HG03565 (cell line): ENCODE results near the gene CEACAM16.
"Not testable (repeated sequence)": the region's sequence is repeated elsewhere in the genome, so short reads cannot be mapped to it uniquely, and the experiment has no call there.

Experiments
- ATAC-seq: cut with Tn5 transposase; IDR thresholded peaks from one replicate; pipeline ENCODE4 v1.9.1; 2021; ENCODE audit warnings: mild to moderate bottlenecking, moderate library complexity; ENCODE audit not compliant: unreplicated experiment

Gene CEACAM16

GRCh38 chr19:44702551-44703176, 3.7 kb downstream of the CEACAM16 start:
- ATAC-seq, result no peak

- ATAC-seq, result no peak
Observed at GRCh38 chr19:44703336-44704078, 4.6 kb downstream of the CEACAM16 start.

DNA sequence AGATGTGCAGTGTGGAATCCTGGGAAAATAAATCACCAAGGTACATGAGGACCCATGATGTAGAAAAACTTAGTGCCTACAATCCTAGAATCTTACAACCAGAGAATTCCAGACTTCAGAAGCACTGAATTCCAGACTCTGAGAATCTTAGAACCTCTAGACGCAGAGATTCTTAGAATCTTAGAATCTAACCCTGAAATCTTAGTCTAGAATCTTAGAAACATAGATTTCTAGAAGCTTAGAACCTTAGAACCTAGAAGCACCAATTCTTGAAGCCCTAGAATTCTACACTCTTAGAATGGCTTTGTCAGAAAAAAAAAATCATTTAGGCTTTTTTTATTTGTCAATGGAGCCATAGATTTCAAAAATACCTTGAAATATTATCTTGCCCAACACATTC, 6.0 kb downstream of the CEACAM16 start:
- no peak for ATAC-seq

GRCh38 chr19:44705502-44706010, 6.6 kb downstream of the CEACAM16 start:
- no peak for ATAC-seq

- no peak for ATAC-seq
Observed at GRCh38 chr19:44706506-44707236, 7.7 kb downstream of the CEACAM16 start.

- ATAC-seq, result no peak
Observed at GRCh38 chr19:44707794-44708193, 8.8 kb downstream of the CEACAM16 start.

DNA sequence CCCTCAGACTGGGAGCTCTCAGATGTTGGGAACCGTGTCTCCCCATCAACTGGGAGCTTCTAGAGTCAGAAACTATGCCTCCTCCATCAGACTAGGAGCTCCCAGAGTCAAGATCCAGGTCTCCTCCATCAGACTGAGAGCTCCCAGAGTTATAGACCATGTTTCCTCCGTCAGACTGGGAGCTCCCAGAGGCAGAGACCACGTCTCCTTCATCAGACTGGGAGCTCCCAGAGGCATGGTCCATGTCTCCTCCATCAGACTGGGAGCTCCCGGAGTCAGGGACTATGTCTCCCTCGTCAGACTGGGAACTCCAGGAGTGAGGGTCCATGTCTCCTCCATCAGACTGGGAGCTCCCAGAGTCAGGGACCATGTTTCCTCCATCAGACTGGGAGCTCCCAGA, 10.0 kb downstream of the CEACAM16 start:
- no peak for ATAC-seq

DNA sequence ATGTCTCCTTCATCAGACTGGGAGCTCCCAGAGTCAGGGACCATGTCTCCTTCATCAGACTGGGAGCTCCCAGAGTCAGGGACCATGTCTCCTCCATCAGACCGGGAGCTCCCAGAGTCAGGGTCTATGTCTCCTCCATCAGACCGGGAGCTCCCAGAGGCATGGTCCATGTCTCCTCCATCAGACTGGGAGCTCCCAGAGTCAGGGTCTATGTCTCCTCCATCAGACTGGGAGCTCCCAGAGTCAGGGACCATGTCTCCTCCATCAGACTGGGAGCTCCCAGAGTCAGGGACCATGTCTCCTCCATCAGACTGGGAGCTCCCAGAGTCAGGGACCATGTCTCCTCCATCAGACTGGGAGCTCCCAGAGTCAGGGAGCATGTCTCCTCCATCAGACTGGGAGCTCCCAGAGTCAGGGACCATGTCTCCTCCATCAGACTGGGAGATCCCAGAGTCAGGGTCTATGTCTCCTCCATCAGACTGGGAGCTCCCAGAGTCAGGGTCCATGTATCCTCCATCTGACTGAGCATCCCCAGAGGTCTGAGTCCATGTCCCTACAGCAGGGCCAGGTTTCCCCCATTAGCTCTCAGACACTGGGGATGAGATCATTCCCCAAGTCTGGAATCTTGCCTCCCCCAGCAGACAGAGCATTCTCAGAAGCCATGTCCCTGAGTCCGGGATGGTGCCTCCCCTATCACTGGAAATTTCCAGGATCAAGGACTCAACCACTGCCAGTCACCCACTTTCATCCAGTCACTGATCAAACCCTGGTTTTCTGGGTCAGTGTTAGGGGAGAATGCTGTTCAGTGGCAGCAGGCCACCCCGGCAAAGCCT, 10.7 kb downstream of the CEACAM16 start:
- not testable (repeated sequence) for ATAC-seq

DNA sequence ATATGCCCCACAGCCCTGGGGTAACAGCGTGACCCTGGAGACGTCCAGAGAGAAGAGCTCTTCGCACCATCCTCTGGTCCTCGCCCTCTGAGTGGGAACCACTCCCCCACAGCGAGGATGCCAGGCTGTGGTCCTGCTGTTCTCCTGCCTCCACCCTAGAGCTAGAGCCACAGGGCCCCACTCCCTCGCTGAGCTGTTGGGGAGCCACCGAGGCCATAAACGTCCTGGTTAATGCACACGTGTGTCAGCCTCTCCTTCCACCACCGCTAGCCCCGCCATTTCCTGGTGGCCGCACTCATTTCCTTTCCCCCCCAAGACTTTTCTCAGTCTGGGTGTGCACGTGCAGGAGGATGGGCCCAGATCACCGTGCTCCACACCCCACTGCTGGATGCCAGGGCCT, 11.5 kb downstream of the CEACAM16 start:
- no peak for ATAC-seq

- ATAC-seq, result no peak
Observed at GRCh38 chr19:44712864-44713515, 14.0 kb downstream of the CEACAM16 start.

GRCh38 chr19:44714597-44715169, 15.7 kb downstream of the CEACAM16 start:
- no peak for ATAC-seq

DNA sequence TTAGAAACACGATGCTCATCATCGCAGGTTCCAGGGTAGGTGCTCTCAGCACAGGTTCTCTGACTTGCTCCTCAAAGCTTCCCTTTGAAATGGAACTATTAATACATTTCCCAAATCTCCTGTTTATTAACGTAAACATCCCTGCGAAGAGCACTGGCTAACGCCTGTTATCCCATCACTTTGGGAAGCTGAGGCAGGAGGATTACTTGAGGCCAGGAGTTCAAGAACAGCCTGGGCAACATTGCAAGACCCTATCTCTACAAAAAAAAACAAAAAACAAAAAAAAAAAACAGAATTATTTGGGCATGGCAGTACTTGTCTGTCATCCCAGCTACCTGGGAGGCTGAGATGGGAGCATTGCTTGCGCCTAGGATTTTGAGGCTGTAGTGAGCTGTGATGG, 18.7 kb downstream of the CEACAM16 start:
- ATAC-seq, result no peak

GRCh38 chr19:44718441-44719261, 19.7 kb downstream of the CEACAM16 start:
- no peak for ATAC-seq

DNA sequence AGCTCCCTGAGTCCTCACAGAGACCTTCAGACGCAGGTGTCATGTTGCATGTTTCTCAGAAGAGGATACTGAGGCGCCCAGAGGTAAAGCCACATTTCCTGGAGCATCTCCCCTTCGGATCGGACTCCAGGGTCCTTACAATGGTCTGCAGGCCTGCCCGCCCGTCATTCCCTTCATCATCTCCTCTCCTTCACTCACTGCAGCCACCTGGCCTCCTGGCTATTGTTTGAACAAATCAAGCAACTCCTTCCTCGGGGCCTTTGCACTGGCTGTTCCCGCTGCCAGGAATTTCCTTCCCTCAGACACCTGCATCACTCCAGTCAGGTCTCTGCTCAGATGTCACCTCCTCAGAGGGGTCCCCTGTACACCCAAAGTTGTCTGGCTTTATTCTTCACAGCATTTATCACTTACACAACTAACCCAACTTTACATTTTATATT, 20.3 kb downstream of the CEACAM16 start:
- ATAC-seq, result no peak

DNA sequence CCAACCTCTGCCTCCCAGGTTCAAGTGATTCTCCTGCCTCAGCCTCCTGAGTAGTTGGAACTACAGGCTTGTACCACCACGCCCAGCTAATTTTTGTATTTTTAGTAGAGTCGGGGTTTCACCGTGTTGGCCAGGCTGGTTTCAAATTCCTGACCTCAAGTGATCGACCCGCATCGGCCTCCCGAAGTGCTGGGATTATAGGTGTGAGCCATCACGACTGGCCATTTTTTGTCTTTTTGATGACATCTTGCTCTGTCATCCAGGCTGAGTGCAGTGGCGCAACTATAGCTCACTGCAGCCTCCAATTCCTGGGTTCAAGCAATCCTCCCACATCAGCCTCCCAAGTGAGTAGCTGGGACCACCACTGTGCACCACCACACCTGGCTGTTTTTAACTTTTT, 21.4 kb downstream of the CEACAM16 start:
- ATAC-seq, result not testable (repeated sequence)

DNA sequence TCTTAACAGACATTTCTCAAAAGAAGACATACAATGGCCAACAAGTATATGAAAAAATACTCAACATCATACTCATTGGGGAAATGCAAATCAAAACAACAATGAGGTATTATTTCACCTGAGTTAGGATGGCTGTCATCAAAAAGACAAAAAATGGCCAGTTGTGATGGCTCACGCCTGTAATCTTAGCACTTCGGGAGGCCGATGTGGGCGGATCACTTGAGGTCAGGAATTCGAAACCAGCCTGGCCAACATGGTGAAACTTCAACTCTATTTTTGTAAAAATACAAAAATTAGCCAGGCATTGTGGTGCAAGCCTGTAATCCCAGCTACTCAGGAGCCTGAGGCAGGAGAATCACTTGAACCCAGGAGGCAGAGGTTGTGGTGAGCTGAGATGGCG, 22.0 kb downstream of the CEACAM16 start:
- no peak for ATAC-seq

DNA sequence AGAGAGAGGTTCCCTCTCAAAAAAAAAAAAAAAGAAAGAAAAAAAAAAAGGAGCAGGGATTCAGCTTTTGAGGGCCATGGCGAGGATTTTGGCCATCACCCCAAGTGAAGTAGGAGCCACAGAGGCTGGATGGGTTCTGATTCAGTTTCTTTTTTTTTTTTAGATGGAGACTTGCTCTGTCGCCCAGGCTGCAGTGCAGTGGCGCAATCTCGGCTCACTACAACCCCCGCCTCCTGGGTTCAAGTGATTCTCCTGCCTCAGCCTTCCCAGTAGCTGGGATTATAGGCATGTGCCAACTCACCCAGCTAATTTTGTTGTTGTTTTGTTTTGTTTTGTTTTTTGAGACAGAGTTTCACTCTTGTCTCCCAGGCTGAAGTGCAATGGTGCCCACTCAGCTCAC, 22.4 kb downstream of the CEACAM16 start:
- not testable (repeated sequence) for ATAC-seq

GRCh38 chr19:44722131-44723121, 23.5 kb downstream of the CEACAM16 start:
- ATAC-seq, result no peak
